ENCODE measurements around the gene USP10. TPM values are rescaled to one million over a fixed set of nuclear protein-coding genes. Genes with fewer than 3 reads are reported as not detected.
"Not testable (repeated sequence)": the region's sequence is repeated elsewhere in the genome, so short reads cannot be mapped to it uniquely, and the experiment has no call there.

USP10 gene
- total RNA-seq, 1 donor from 2014 or later, result 73.4 TPM

DNA sequence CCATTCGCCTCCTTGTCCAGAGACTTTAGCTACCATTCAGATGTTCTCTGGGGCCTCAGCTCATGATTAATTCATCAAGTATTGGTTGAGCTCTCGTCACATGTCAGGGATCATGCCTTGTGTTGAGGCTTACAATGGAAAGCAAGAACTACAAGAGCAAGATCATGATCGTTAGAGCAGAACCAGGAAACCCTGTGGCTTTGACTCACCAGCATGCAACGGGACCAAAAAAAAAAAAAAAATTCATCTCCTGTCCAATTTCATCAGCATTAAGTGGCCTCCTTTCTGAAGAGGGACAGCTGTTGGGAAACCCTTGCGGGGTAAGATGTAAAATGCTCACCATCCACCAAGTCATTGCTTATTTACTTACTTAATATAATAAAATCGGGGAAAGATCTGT, 12.1 kb upstream of the USP10 start:
- DNase-seq (ENCODE audit: low read depth), result peak; percentile 96
- TF ChIP-seq, protein P1, sequence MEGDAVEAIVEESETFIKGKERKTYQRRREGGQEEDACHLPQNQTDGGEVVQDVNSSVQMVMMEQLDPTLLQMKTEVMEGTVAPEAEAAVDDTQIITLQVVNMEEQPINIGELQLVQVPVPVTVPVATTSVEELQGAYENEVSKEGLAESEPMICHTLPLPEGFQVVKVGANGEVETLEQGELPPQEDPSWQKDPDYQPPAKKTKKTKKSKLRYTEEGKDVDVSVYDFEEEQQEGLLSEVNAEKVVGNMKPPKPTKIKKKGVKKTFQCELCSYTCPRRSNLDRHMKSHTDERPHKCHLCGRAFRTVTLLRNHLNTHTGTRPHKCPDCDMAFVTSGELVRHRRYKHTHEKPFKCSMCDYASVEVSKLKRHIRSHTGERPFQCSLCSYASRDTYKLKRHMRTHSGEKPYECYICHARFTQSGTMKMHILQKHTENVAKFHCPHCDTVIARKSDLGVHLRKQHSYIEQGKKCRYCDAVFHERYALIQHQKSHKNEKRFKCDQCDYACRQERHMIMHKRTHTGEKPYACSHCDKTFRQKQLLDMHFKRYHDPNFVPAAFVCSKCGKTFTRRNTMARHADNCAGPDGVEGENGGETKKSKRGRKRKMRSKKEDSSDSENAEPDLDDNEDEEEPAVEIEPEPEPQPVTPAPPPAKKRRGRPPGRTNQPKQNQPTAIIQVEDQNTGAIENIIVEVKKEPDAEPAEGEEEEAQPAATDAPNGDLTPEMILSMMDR (conservative IDR thresholded peaks at IDR 0.05; ENCODE audit: low read depth, low read length), result no peak
- H3K4me3 ChIP-seq (ENCODE audit: low read depth, low read length), result no peak overlapping the region

DNA sequence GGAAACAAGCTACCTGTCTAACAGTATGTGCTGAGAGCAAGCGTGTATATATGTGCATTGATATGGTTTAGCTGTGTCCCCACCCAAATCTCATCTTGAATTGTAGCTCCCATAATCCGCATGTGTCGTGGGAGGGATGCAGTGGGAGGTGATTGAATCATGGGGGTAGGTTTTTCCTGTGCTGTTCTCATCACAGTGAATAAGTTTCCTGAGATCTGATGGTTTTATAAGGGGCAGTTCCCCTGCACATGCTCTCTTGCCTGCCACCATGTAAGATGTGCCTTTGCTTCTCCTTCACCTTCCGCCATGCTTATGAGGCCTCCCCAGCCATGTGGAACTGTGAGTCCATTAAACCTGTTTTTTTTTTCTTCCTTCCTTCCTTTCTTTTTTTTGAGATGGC, 11.6 kb upstream of the USP10 start:
- not testable (repeated sequence) for DNase-seq (ENCODE audit: low read depth); H3K4me3 ChIP-seq (ENCODE audit: low read depth, low read length)

DNA sequence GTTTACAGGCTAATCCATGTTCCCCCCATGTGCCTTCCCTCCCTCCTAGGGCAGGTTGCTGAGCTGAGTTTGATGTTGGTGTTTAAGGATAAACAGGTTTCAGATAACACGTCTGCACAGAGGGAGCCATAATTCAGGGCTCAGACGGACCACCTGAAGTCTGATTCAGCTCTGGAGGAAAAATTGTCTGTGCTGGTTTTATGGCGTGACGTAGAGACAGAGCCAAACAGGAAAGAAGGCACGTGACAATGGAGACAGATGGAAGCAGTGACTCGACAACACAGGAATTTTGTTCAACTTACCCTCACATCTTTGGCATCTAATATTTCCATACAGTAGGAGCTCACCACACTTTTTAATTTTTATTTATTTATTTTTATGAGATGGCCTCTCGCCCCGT, 10.7 kb upstream of the USP10 start:
- no peak for DNase-seq (ENCODE audit: low read depth)
- TF ChIP-seq, protein P1 (conservative IDR thresholded peaks at IDR 0.05; ENCODE audit: low read depth, low read length), result no peak
- H3K4me3 ChIP-seq (ENCODE audit: low read depth, low read length), result no peak overlapping the region

DNA sequence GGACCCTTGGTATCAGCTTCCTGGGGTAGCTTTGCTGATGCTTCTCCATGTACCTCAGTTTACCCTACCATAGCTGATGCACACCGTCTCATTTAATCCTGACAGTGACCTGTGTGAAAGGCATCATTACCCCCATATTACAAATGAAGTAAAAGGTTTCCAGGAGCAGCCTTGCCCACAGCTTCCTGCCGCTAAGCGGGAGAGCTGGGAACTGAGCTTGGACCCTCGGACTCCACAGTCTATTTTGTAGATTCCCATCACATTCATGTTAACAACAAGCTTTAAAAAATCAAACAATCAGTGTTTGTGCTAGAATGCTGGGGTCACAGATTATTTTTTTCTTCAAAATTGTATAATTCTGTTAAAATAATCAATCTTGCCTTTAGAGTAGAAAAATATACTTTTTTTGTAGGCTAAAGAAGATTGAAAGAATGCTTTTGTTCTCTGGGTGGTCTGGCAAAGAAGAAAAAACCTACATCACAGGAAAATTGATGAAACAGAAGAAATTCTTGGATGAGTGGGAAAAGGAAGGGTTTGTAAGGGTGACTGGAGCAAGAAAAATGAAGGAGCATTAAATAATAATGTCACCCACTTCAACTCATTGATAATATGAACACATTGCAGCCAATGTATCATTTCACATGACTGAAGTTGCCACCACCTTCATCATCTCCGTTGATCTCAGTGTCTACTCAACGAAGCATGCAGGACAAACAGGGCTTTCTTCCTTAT, 9.5 kb upstream of the USP10 start:
- no peak for DNase-seq (ENCODE audit: low read depth)
- H3K4me3 ChIP-seq (ENCODE audit: low read depth, low read length), result no peak overlapping the region
- TF ChIP-seq, protein P1 (conservative IDR thresholded peaks at IDR 0.05; ENCODE audit: low read depth, low read length), result no peak

DNA sequence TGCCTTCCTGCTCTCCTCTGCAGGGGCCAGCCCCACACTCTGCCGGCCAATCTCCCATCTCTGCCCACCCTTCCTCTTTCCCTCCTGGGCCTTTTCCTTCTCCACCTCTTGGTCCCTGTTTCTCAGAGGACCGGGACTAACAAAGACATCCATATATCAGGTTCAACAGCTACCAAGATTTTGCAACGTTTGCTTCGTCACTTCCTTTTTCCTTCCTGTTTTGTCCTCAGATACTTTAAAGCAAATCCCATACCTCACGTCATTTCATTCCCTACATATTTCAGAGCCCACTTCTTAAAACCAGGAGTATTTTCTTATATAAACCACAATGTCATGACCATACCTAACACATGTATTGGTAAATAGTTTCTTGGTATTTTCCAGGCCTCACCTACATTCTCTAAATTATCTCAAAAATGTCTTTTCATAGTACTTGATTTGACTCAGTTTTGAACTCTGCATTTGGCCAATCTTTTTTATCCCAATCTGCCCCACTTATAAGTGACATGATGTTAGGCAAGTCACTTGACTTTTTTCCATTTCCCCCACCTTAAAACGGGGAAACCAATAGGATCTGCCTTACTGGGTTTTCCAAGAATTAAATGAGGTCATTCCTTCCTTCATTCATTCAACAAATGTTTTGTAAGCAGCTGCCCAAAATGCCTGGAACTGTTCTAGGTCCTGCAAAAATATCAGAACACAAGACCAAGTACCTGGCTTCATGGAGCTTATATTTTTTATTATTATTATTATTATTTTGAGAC, 7.2 kb upstream of the USP10 start:
- no peak for DNase-seq (ENCODE audit: low read depth)
- H3K4me3 ChIP-seq (ENCODE audit: low read depth, low read length), result no peak overlapping the region
- TF ChIP-seq, protein P1 (conservative IDR thresholded peaks at IDR 0.05; ENCODE audit: low read depth, low read length), result no peak

DNA sequence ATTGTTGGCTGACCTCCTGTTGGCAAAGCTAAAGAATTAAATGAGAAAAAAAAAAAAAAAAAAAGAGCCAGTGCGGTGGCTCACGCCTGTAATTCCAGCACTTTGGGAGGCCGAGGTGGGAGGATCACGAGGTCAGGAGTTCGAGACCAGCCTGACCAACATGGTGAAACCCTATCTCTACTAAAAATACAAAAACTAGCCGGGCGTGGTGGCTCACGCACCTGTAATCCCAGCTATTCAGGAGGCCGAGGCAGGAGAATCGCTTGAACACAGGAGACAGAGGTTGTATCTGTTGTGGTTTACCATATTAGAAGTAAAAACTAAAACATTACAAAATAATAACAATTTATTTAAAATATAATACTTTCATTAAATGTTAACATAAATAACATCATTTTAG, 5.9 kb upstream of the USP10 start:
- not testable (repeated sequence) for DNase-seq (ENCODE audit: low read depth); H3K4me3 ChIP-seq (ENCODE audit: low read depth, low read length)

DNA sequence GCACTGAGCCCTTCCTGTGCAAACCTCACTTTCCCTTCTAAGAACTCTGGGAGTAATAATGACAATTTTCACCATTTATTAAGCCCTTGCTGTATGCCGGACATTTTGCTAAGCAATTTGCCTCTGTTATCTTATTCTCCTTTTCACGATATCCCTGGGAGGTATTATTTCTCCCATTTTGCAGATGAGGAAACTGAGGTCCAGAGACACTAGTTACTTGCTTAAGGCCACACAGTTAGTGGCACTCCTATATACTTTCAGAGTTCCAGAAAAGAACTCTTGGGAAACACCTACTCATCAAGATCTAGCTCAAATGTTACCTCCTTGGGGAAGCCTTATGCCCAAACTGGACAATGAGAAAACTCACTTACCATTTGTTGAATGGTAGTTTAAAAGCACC, 4.8 kb upstream of the USP10 start:
- DNase-seq (ENCODE audit: low read depth), result no peak
- no peak overlapping the region for H3K4me3 ChIP-seq (ENCODE audit: low read depth, low read length)
- TF ChIP-seq, protein P1 (conservative IDR thresholded peaks at IDR 0.05; ENCODE audit: low read depth, low read length), result no peak
